Activated CD4-positive, alpha-beta T cell treated with anti-CD3 and anti-CD28 coated beads, Interleukin-2, amount 50 U/mL, for 48 hours (primary cell): ENCODE measurements around the gene LMTK3.

ENCODE experiments used
- DNase-seq, 2 experiments: peaks; one replicate each; pipeline ENCODE4 v3.0.0-alpha.2; 2020

The LMTK3 gene

DNA sequence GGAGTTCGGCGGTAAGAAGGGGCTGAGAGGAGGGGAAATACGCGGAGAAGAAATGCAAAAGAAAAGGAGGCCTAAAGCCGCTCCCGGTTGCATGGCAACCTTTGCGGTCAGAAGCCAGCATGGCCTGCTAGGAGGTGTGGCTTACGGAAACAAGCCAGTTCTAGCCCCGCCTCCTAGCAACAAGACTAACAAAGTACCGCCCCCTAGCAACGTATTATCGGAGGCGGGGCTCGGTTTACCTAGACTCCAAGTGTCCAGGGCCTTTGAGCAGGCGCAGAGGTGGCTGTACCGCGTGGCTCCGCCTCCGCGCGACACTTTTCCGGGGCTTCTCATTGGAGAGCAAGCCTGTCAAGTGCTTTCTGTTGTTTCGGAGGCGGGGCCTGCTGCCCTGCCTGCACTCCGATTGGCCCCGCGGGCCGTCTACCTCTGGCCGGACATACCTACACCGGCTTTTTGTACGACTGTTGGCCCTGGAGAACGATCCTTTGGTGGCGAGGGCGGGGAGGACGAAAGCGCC lies 42.8 kb downstream of the LMTK3 start:
- DNase-seq, result peak; percentile 99 to 100

DNA sequence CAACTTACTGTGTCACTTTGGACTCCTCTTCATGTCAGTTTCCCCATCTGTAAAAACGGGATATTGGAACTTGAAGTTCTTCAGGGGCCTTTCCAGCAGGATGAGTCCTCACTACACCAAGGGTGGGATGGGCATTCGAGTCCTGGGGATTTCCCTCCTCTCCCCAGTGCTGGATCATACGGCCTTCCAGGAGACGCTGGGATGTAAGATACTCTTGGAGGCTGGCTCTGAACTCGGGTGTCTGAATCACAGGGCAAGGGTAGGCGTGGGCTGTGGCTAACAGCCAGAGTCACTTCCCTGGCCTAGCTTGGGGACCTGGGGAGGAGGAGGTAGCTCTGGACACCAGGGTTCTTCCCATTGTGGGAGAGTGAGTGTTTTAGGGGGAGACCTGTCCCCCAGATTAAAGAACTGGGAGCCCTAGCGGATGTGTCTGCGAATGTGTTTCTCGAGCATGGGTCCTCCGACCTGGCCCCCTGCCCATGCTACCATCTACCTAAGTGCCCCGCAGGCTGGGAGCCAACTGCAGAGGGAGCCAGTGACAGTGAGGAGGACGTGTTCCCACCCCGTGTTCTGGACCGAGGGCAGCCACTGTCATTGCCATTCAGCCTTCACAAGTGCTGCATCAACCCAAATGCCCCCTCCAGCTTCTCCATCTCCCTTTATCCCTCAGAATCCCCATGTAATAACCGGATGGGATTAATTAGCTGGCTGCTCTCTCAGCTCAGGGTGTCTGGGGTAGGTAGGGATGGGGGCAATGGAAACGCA lies 44.9 kb downstream of the LMTK3 start:
- DNase-seq, result no peak

DNA sequence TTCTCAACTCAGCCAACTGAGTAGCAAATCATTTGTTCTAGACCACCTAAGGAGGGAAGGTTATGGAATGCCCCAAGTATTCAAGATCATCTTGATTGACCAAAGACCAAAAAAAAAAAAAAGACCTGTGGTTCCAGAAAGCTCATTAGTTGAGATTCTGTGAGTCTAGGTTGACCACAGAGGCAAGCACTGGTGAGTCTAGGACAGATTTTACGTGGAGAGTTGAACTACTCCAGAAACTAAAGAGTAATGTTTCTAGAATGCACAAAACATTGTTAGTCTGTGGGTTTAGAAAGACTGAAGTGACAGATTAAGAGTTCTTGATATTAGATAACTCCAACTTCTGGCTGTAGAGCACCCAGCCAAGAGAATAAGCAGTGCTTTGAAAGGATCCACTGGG lies 46.4 kb downstream of the LMTK3 start:
- DNase-seq, result no peak

DNA sequence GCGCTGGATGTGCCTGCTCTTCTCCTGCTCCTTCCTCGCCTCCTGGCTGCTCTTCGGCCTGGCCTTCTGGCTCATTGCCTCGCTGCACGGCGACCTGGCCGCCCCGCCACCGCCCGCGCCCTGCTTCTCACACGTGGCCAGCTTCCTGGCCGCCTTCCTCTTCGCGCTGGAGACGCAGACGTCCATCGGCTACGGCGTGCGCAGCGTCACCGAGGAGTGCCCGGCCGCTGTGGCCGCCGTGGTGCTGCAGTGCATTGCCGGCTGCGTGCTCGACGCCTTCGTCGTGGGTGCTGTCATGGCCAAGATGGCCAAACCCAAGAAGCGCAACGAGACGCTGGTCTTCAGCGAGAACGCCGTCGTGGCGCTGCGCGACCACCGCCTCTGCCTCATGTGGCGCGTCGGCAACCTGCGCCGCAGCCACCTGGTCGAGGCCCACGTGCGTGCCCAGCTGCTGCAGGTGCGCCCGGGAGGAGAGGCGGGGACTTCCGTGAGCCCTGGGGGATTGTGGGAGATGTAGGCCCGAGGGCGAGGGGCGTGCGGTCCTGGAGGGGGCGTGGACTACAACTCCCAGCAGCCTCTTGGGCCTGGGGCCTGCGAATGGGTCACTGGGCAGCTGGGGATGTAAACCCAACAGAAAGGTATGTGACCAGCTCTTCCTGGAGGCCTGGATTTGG lies 49.5 kb downstream of the LMTK3 start:
- DNase-seq, result no peak

DNA sequence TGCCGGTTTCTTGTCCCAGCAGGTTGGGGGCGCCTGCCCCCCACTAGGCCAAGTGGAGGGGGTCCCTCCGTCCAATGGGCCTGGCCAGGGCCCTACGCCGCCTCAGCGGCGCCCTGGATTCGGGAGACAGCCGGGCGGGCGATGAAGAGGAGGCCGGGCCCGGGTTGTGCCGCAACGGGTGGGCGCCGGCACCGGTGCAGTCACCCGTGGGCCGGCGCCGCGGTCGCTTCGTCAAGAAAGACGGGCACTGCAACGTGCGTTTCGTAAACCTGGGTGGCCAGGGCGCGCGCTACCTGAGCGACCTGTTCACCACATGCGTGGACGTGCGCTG lies 50.0 kb downstream of the LMTK3 start:
- no peak for DNase-seq

DNA sequence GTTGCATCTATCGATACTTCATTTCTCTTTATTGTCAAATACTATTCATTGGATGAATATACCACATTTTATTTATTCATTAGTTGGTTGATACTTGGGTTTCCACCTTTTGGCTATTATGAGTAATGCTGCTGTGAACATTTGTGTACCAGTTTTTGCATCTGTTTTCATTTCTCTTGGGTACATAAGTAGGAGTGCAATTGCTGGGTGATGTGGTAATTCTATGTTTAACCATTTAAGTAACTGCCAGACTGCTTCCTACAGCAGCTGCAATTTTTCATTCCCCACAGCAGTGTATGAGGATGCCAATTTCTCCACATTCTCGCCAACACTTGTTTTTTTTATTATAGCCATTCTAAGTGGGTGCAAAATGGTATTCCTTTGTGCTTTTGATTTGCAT lies 53.6 kb downstream of the LMTK3 start:
- no peak for DNase-seq

DNA sequence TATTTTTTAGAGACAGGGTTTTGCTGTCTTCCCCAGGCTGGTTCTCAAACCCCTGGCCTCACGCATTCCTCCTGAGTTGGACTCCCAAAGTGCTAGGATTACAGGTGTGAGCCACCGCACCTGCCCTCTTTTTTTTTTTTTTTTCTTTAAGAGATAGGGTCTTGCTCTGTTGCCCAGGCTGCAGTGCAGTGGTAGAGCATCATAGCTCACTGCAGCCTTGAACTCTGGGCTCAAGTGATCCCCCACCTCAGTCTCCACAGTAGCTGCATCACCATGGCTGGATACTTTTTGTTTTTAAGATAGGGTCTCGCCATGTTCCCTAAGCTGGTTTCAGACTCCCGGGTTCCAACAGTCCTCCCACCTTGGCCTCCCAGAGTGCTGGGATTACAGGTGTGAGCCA lies 54.8 kb downstream of the LMTK3 start:
- no peak for DNase-seq

DNA sequence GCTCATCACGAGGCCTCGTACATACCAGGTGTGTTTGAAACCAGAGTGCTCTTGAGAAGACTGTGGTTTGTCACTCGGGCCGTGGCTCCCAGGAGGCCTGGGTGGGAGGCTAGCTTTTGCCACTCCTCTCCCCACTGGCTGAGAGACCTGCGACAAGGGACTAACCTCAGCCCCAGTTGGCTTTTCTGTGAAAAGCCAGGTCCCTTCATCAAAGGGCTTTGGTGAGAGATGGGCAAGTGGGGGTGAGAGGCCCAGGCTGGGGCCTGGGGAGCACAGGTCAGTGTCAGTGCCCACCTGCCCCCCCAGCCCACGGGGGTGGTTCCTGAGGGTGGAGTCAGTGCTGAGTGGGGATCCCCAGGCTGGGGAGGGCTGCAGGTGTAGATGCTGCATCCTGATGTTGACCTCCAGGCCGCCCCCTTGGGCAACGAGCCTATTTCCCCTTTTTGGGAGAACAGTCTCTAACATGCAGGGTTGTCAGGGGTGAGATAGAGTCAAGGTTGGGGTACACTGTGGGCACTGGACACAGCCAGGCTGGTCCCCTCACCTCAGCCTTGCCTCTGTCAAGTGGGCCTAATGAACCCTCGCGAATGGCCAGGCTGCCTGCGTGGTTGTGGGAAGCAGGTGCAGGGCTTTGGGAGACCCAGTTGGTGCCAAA lies 55.6 kb downstream of the LMTK3 start:
- DNase-seq, result no peak

DNA sequence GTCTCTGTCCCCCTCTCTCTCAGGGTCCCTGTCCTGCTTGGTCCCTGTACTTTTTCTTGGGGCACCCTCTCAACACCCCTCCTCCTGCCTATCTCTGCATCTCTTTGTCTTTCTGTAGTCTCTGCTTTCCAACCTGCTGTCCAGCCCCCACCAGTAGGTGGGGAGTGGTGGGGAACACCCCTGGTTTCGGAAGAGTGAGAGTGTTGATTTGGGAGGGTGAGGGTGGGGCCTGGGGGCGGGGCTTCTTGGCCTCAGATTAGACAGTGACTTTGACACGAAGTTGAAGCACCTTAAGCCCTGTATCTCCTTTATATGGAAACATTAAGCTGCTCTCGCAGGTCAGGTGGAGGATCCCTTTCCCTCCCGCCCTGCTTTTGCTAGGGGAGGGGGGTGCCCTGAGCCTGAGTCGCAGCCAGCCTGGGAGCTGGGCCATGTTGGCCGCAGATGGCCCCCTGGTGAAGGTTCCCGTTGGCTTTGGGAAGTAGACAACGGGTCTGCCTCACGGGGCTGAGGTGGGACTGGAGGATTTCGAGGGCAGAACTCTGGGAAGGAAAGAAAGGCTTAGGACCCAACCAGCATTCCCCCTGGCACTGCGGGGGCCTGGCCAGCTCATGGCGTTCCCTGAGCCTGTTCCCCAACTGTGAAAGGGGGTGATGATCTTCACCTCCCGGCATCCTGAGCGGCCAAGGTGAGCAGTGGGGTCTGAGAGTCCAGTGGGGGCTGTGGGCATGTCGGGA lies 56.3 kb downstream of the LMTK3 start, which contains the start of gene KCNJ14:
KCNJ14 (plus strand) TSS at position 404 of the 737 bp plus-strand sequence. CDS start 6,151 bp downstream, outside the sequence.
- no peak for DNase-seq

DNA sequence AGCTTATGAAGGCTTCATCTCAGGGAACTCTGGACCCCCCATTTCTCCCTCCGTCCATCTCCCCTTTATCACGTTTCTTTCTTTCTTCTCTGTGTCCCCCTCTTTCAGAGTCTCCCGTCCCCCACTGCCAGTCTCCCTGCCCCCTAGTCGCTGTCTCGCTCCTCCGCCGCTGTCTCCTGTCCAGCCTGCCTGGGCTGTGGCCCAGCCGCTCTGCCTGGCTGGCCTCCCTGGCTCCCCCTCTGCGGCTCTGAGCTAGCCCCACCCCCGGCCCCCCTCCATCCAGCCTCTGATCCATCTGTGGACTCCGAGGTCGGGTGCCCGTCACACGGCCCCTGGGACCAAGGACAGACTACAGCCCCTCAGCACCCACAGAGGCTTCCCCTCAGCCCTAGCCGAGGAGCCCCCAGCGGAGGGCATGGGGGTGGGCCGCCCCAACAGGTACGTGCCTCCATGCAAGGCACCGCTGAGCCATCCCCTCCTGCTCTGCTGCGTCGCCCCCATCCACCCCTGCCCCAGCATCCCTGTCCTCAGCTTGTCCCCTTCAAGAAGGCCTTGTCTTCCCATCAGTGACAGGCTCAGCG lies 57.4 kb downstream of the LMTK3 start:
- DNase-seq, result no peak

DNA sequence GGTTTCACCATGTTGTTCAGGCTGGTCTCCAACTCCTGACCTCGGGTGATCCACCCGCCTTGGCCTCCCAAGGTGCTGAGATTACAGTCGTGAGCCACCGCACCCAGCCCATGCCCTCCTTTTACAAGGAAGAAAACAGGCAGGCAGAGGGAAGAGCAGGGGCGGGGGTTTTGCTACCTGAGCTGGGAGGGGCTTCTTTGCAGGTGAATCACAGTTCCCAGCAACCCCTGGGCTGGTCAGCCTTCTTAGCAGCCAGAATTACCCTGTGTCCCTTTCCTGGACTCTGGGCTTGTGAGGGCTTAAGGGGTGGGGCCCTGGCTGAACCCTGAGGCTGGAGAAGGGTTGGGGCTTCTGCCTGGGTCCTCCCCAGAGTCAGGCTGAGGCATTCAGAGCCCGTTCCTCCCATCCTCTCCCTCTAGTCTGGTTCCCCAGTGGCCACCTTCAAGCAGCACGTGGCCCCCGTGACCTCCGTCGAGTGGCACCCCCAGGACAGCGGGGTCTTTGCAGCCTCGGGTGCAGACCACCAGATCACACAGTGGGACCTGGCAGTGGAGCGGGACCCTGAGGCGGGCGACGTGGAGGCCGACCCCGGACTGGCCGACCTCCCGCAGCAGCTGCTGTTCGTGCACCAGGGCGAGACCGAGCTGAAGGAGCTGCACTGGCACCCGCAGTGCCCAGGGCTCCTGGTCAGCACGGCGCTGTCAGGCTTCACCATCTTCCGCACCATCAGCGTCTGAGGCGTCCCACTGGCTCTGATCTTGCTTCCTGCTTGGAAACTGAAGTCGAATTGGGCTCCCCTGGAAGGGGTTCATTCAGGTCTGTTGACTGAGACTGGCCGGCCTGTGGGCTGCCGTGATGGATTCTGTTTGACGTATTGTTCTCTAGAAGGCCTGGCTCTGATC lies 59.1 kb downstream of the LMTK3 start:
- no peak for DNase-seq

DNA sequence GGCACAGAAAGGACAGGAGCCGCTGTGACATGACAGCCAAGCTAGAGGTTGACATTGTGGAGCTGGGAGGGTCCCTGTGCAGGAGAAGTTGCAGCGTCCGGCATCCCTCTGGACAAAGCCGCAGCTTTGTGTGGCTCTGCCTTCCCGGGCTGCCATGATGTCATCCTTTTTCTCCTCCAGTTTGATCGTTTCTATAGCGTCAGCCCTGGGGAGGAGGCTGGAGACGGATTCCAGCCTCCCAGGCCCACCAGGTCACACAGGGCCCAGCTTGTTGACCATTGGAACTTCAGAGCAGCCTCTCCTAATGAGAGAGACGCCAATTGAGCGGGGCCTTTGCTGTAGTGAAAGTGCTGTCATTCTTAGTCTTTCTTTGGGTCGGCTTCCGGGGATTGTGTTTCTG lies 60.0 kb downstream of the LMTK3 start:
- DNase-seq, result no peak

DNA sequence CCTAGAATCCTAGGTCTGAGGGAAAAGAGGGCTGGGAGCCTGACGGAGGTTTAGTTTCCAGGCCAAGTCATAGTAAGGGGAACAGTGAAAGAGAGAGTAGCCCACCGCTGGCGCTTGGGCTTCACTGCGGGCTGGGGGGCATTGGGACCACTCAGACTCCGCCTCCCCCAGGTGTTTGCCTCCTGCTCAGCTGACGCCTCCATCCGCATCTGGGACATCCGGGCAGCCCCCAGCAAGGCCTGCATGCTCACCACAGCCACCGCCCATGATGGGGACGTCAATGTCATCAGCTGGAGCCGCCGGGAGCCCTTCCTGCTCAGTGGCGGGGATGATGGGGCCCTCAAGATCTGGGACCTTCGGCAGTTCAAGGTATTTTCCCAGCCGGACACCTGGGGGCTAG lies 60.8 kb downstream of the LMTK3 start:
- no peak for DNase-seq

DNA sequence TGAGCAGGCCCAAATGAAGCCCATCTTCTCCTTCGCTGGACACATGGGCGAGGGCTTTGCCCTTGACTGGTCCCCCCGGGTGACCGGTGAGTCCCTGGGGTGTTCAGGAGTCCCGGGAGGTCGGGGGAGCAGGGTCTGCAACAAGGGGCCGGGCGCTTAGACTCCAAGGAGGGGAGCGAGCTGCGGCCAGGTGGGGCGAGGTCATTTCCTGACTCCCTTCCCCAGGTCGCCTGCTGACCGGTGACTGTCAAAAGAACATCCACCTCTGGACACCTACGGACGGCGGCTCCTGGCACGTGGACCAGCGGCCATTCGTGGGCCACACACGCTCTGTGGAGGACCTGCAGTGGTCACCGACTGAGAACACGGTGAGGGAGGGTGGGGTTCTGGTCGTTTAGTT lies 61.2 kb downstream of the LMTK3 start:
- DNase-seq, result no peak

DNA sequence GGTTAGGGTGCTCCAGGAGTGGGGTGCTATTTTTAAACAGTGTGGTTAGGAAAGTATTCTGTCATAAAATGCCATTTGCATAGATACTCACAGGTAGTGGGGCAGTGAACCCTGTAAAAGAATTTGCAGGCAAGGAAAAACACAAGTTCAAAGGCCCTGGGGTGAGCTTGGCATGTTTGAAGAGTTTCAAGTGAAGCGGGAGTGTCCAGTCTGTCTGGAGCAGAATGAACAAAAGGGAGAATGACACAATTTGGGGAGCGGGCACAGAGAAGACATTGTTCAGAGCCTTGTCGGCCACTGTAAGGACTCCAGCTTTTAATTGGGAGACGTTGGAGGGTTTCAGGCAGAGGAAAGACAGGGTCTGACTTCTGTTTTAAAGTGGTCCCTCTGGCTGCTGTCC lies 63.1 kb downstream of the LMTK3 start:
- no peak for DNase-seq

DNA sequence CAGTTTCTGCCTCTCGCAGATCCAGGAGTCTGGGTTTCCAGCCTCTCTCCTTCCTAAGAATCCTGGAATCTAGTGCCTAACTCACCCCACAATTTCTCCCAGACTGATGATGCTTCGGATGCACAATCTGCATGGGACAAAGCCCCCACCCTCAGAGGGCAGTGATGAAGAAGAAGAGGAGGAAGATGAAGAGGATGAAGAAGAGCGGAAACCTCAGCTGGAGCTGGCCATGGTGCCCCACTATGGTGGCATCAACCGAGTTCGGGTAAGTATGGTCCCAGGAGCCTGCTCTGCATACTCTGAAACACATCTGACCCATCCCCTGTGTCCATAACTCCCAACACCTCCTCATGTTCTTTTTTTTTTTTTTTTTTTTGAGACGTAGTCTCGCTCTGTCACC lies 65.1 kb downstream of the LMTK3 start:
- no peak for DNase-seq

DNA sequence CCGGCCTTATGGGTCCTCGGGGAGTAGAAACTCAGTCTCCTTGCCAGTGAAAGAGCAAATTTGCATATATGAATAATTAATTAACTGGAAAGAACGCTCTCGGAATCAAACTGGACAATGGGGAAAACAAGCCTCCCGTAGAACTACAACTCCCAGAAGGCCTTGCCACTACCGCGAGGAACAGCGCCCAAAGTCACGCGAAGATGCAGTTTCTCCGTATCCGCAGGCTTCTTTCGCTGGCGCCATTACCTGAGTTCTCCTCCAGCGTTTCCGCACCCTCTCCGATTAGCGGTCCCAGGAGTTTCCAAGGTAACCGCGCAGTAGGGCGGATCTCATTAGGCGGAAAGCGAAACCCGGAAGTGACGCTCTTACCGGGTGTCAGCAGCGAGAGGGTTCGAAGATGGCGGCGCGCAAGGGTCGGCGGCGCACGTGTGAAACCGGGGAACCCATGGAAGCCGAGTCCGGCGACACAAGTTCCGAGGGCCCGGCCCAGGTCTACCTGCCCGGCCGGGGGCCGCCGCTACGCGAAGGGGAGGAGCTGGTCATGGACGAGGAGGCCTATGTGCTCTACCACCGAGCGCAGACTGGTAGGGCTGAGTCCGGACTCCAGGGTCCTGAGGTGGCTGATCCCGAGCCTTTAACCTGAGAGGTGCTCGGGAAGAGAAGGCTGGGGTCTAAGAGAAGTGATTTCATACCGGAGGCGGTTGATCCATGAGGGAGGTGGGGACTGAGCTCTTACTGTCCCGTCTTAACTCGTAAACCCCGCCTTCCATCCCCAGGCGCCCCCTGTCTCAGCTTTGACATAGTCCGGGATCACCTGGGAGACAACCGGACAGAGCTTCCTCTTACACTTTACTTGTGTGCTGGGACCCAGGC lies 65.8 kb downstream of the LMTK3 start, which contains the start of gene GRWD1:
GRWD1 (plus strand) TSS at position 378 of the 876 bp plus-strand sequence; CDS start at position 401, 23 bp downstream.
- peak; percentile 91 to 94 for DNase-seq

DNA sequence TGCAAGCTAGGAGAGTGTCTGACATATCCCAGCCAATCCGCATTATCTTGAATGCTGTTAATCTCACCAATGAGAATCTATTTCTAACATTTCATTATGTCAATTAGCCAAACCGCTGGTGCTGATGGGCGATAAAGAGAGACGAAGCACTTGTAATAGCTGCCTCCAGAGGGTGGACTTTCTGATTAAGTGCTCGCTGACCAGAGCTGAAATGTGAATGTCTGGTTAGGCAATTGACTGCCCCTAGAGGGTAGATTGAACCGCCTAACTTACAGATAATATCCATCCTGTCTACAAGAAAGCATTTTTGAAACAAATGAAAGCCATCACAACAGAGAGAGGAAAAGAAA lies 66.4 kb downstream of the LMTK3 start:
- peak in 1 of 2 experiments; percentile 23 for DNase-seq

DNA sequence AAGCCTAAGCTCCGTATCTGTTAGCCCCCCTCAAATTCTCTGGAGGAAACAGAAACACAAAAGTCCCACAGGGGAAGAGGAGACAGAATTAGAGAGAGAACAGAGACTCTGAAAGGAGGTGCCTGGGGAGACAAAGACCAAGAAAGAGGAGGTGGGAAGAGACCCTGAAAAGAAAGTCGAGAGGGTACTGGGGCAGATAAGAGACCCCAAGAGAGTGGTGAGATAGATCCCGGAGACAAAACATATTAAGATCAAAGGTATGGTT lies 66.8 kb downstream of the LMTK3 start:
- DNase-seq, result no peak

DNA sequence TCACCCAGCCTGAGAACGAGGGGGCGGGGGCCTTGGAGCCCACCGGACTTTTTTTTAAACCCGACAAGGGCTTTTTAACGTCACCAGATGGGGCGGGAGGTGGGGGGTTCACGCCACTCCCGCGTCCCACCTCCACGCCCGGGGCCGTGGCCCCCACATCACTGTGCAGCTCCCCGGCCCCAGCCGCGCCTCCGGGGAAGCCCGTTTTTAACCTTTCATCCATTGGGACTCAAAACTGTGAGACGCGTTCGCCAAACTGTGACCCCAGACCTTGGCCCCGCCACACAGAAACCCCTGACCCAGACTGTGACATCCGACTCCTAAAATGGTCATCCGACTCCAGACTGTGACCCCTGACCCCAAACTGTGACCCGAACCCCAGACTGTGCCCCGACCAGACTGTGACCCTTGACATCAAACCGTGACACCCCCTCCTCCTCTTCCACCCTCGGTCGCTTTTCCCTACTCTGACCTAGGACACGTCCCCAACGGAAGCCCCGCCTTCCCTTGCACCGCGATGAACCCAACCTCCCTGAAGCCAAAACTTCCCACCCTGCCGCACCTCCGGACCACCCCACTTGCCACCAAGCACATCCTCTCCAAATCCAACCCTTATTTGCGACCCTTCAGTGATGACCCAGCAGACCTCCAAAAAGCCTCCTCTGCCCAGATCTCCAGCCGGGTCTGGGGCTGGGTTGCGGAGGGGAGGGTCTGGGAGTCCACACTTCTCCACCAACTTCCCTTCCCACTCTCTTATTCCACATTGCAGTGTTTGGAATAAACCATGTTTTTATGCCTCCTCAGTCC lies 67.3 kb downstream of the LMTK3 start:
- DNase-seq, result peak in 1 of 2 experiments; percentile 25
